Gastroesophageal sphincter (tissue), 3 donors: ENCODE data around the gene DIS3L.

Experiments used
- CTCF ChIP-seq, 4 experiments: fragments of 200-600 bp in 2 of 4; fragments of 450-650 bp in 2 of 4; sonication (generic) in 1 of 4; IDR thresholded peaks; one replicate each; pipeline ENCODE4 v1.5.1; 2017 to 2019; ENCODE audit warnings: antibody characterized with exemption in 4 of 4, mild to moderate bottlenecking in 2 of 4, moderate library complexity in 2 of 4
- POLR2A ChIP-seq, 2 donors: fragments of 450-650 bp; IDR thresholded peaks; one replicate each; pipeline ENCODE4 v1.6.1; 2017; ENCODE audit warnings: antibody characterized with exemption in 2 of 2, mild to moderate bottlenecking in 2 of 2, moderate library complexity in 1 of 2
- POLR2AphosphoS5 ChIP-seq: sonication (generic); formaldehyde crosslinking; IDR thresholded peaks from one replicate; pipeline ENCODE4 v1.6.1; 2017; ENCODE audit warnings: antibody characterized with exemption

DNA sequence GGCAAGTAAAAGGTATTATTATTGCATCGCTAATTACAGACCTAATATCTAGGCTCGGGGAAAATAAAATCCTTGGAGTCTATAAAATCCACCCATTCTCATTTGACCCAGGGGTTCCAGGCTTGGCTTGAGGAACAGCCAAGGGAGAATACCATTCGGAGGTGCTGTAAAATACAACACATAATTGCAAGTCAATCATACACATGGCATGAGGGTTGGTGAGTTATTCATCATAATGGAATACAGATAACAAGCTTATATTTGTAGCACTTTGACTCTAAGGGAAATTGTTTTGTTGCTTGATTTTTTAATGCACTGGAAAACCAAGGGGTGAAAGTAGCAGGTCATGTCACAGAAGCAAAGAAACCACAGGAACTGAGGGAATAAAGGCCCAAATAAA, 16.8 kb upstream of the DIS3L start:
- TF ChIP-seq CTCF (IDR thresholded peaks at IDR 0.05) (no peak), POLR2A (IDR thresholded peaks at IDR 0.05) (no peak), POLR2AphosphoS5 (no peak)
